ENCODE results near the gene SDF4.
"Not testable (repeated sequence)": the region's sequence is repeated elsewhere in the genome, so short reads cannot be mapped to it uniquely, and the experiment has no call there.

Gene SDF4

DNA sequence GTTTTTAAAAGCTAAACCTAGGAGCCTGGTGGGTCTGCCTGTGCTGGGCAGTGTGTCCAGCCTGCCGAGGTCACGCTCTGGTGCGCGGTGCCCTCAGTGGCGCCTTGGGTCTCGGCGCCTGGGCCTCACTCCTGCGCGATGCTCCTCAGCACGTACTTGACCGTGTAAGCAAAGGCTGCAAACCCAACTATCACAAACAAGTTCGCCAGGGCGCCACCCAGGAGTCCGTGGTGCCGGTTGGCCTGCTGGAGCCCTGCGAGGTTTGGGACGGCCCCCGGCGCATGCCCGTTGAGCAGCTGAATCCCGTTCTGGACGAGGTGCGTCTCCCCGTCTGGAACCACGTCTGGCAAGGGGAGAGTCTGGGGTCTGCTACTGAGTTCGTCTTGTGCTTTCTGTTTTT is 23.3 kb upstream of the SDF4 start:
- ChIA-PET POLR2A (interaction anchor here (1.1 kb wide), 1 partner anchor 23 kb away, joined by 3 read pairs; the partner anchor contains the start of gene B3GALT6), CTCF (no interaction called here)

DNA sequence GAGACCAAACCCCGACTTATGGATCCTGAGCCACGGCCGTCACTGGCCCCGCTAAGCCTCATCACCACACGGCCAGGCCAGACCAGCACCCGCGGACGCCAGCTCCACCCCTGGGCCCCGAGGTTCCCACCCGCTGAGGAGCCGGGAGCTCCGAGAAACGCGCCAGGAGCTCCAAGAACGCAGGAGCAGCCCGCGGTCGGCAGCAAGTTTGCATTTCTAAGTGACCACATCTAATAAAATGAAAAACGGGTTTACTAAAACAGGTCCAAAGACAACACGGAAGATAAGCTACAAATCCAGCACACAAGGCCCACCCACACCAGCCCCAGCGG is 22.8 kb upstream of the SDF4 start:
- TF ChIP-seq, protein P1, sequence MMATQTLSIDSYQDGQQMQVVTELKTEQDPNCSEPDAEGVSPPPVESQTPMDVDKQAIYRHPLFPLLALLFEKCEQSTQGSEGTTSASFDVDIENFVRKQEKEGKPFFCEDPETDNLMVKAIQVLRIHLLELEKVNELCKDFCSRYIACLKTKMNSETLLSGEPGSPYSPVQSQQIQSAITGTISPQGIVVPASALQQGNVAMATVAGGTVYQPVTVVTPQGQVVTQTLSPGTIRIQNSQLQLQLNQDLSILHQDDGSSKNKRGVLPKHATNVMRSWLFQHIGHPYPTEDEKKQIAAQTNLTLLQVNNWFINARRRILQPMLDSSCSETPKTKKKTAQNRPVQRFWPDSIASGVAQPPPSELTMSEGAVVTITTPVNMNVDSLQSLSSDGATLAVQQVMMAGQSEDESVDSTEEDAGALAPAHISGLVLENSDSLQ (IDR thresholded peaks at IDR 0.05): no peak
- TF ChIP-seq ARNT (IDR thresholded peaks at IDR 0.05): no peak
- no peak for TF ChIP-seq FOXA1 (IDR thresholded peaks at IDR 0.05)
- TF ChIP-seq FOXM1 (IDR thresholded peaks at IDR 0.05; ENCODE audit: borderline replicate concordance): no peak
- TF ChIP-seq ZNF384 (IDR thresholded peaks at IDR 0.05): no peak
- no peak for TF ChIP-seq L3MBTL2 (conservative IDR thresholded peaks at IDR 0.05)
- TF ChIP-seq SUZ12 (IDR thresholded peaks at IDR 0.05): no peak
- TF ChIP-seq LEF1 (IDR thresholded peaks at IDR 0.05; ENCODE audit: borderline replicate concordance): no peak
- TF ChIP-seq TARDBP (IDR thresholded peaks at IDR 0.05): no peak
- TF ChIP-seq BHLHE40 (IDR thresholded peaks at IDR 0.05; ENCODE audit: borderline replicate concordance): no peak
- no peak for TF ChIP-seq HDGF (IDR thresholded peaks at IDR 0.05; ENCODE audit: borderline replicate concordance)
- no peak for TF ChIP-seq ELF4 (IDR thresholded peaks at IDR 0.05)
- TF ChIP-seq NFRKB (IDR thresholded peaks at IDR 0.05): no peak
- TF ChIP-seq FOXK2 (IDR thresholded peaks at IDR 0.05): no peak
- no peak for TF ChIP-seq CTBP1 (IDR thresholded peaks at IDR 0.05; ENCODE audit: borderline replicate concordance)
- TF ChIP-seq SP1 (IDR thresholded peaks at IDR 0.05): no peak
- CTCF ChIA-PET: no interaction called here
- POLR2A ChIA-PET: interaction anchor here (1.1 kb wide), 1 partner anchor 22 kb away, joined by 3 read pairs; the partner anchor contains the start of gene B3GALT6
- DNase-seq (ENCODE audit: extremely low spot score): no peak

More for the DNA sequence above, 23.3 kb upstream of the SDF4 start:
- no peak for DNase-seq (ENCODE audit: extremely low spot score)
- TF ChIP-seq TARDBP (IDR thresholded peaks at IDR 0.05) (no peak), LEF1 (IDR thresholded peaks at IDR 0.05; ENCODE audit: borderline replicate concordance) (no peak), SP1 (IDR thresholded peaks at IDR 0.05) (no peak), CTBP1 (IDR thresholded peaks at IDR 0.05; ENCODE audit: borderline replicate concordance) (no peak), ARNT (IDR thresholded peaks at IDR 0.05) (no peak), ZNF384 (IDR thresholded peaks at IDR 0.05) (no peak), ELF4 (IDR thresholded peaks at IDR 0.05) (no peak)

DNA sequence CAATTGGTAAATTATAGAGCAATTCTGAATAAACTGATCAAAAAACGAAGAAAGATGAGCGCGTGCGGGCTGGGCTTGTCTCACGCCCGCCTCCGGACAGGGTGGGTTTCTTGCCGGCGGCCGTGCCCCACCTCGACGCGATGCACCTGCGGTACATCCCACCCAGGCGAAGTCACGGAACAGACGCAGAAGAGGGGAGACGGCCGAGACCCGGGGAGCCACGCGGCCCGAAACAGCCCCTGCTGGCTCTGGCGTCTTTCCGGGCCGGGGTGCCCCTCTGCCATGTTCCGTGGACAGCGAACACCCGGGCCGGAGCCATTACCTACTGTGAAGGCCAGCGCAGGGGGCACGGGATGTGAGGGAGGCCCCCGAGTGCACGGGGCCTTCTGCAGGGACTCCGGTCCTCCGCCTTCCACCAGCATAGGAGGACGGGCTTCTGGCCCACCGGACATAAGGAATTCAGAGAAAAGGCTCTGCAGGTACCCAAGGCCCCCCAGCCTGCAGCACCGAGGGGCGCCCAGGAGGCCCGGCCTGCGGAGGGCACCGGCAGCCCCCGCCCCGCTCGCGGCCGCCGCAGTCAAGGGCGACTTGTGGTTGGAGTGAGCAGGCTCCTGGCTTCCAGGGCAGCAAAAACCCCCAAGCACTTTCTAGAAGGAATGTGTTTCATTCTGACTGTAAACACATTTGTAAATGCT is 22.3 kb upstream of the SDF4 start:
- POLR2A ChIA-PET: no interaction called here
- TF ChIP-seq, protein P1 (IDR thresholded peaks at IDR 0.05): no peak
- no peak for TF ChIP-seq FOXK2 (IDR thresholded peaks at IDR 0.05)
- TF ChIP-seq LEF1 (IDR thresholded peaks at IDR 0.05; ENCODE audit: borderline replicate concordance): no peak
- no peak for TF ChIP-seq ZNF384 (IDR thresholded peaks at IDR 0.05)
- no peak for DNase-seq (ENCODE audit: extremely low spot score)
- CTCF ChIA-PET: no interaction called here

DNA sequence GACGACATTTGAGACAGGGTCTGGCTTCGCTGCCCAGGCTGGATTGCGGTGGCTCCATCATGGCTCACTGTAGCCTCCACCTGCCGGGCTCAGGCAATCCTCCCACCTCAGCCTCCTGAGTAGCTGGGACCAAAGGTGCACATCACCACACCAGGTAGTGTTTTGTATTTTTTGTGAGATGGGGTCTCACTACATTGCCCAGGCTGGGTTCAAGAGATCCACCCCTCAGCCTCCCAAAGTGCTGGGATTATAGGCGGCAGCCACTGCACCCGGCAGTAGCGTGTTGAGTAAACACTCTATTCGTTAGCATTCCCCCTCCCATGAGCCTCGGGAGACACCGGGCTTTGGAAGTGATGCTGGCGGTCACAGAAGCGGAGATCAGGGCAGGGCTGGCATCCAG is 21.5 kb upstream of the SDF4 start:
- no peak for DNase-seq (ENCODE audit: extremely low spot score)
- POLR2A ChIA-PET: no interaction called here
- TF ChIP-seq, protein P1 (IDR thresholded peaks at IDR 0.05): no peak
- TF ChIP-seq LEF1 (IDR thresholded peaks at IDR 0.05; ENCODE audit: borderline replicate concordance) (no peak), ZNF384 (IDR thresholded peaks at IDR 0.05) (no peak), SP1 (IDR thresholded peaks at IDR 0.05) (no peak), CTBP1 (IDR thresholded peaks at IDR 0.05; ENCODE audit: borderline replicate concordance) (no peak), SUZ12 (IDR thresholded peaks at IDR 0.05) (no peak), HDGF (IDR thresholded peaks at IDR 0.05; ENCODE audit: borderline replicate concordance) (no peak), NFRKB (IDR thresholded peaks at IDR 0.05) (no peak)
- CTCF ChIA-PET: no interaction called here

DNA sequence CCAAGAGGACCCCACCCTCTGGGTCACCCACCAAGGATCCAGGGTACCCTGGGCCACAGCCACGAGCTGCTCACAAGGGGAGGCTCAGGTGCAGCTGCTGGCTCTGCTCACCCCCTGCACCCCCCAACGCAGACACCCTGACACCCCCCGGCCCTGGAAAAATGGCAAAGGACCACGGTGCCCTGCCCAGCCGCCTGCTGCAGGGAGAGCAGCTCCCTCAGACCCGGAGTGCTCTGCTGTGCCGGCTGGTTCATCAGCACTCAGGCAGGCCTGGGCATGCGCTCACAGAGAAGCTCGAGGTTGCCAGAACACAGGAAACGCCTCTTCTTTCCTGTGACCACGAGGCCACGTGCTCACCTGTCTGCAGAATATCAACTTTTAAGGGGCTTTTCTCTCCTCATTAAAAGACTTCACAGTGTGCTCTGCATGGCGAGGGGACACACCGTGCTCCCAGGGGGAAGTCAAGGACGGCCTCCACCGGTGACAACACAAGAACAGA is 19.0 kb upstream of the SDF4 start:
- ChIA-PET CTCF (interaction anchor here (0.7 to 1.1 kb wide), 5 partner anchors 41 to 265 kb away, joined by 3 to 4 read pairs (median 3); no protein-coding TSS in a partner anchor), POLR2A (interaction anchor here (1.0 to 1.3 kb wide), 2 partner anchors 23 to 24 kb away, joined by 3 read pairs; partner anchors contain the start of gene UBE2J2)

DNA sequence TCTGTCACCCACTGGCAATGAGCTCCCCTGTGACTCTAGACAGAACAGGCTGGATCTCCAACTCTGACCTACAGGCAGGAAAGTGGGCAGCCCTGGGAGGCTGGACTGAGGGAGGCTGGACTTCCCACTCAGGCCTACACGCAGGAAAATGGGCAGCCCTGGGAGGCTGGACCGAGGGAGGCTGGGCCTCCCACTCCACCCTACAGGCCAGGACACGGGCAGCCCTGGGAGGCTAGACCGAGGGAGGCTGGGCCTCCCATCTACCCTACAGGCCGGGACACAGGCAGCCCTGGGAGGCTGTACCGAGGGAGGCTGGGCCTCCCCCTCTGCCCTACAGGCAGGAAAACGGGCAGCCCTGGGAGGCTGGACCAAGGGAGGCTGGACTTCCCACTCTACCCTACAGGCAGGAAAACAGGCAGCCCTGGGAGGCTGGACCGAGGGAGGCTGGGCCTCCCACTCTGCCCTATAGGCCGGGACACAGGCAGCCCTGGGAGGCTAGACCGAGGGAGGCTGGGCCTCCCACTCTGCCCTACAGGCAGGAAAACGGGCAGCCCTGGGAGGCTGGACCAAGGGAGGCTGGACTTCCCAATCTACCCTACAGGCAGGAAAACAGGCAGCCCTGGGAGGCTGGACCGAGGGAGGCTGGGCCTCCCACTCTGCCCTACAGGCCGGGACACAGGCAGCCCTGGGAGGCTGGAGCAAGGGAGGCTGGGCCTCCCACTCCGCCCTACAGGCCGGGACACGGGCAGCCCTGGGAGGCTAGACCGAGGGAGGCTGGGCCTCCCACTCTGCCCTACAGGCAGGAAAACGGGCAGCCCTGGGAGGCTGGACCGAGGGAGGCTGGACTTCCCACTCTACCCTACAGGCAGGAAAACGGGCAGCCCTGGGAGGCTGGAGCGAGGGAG is 16.5 kb upstream of the SDF4 start:
- CTCF ChIA-PET; DNase-seq (ENCODE audit: extremely low spot score): not testable (repeated sequence)
- POLR2A ChIA-PET: interaction anchor here (1.0 kb wide), 1 partner anchor 9 kb away, joined by 4 read pairs; no protein-coding TSS in a partner anchor

More for the DNA sequence above, 19.0 kb upstream of the SDF4 start:
- no peak for DNase-seq (ENCODE audit: extremely low spot score)
- TF ChIP-seq ELF4 (IDR thresholded peaks at IDR 0.05) (no peak), SUZ12 (IDR thresholded peaks at IDR 0.05) (no peak), FOXA1 (IDR thresholded peaks at IDR 0.05) (no peak), CTBP1 (IDR thresholded peaks at IDR 0.05; ENCODE audit: borderline replicate concordance) (no peak), FOXK2 (IDR thresholded peaks at IDR 0.05) (no peak), L3MBTL2 (conservative IDR thresholded peaks at IDR 0.05) (no peak), FOXM1 (IDR thresholded peaks at IDR 0.05; ENCODE audit: borderline replicate concordance) (no peak)
- TF ChIP-seq, protein P1 (IDR thresholded peaks at IDR 0.05): no peak
